Muscle layer of colon (tissue), 2 donors: ENCODE results near the gene UNC119.
"Not testable (repeated sequence)": the region's sequence is repeated elsewhere in the genome, so short reads cannot be mapped to it uniquely, and the experiment has no call there.

Source experiments
- H3K27ac ChIP-seq: one replicate; pipeline ENCODE4 v1.7.0; 2013; ENCODE audit warnings: low read depth, mild to moderate bottlenecking, low read length, moderate library complexity
- H3K27me3 ChIP-seq, 2 donors: one replicate each; pipeline ENCODE4 v1.7.0; 2013; ENCODE audit warnings: low read length in 2 of 2, mild to moderate bottlenecking in 2 of 2; ENCODE audit not compliant: insufficient read depth in 2 of 2, control insufficient read depth in 1 of 2
- H3K36me3 ChIP-seq: one replicate; pipeline ENCODE4 v1.7.0; 2013; ENCODE audit warnings: mild to moderate bottlenecking, low read length; ENCODE audit not compliant: insufficient read depth
- H3K4me1 ChIP-seq: one replicate; pipeline ENCODE4 v1.7.0; 2013; ENCODE audit warnings: mild to moderate bottlenecking, low read length; ENCODE audit not compliant: insufficient read depth
- H3K4me3 ChIP-seq, 2 donors: one replicate each; pipeline ENCODE4 v1.7.0; 2013; ENCODE audit warnings: low read length in 2 of 2, low read depth in 1 of 2, mild to moderate bottlenecking in 1 of 2, moderate library complexity in 1 of 2
- H3K9ac ChIP-seq: one replicate; pipeline ENCODE4 v1.7.0; 2013; ENCODE audit warnings: low read length
- H3K9me3 ChIP-seq: one replicate; pipeline ENCODE4 v1.7.0; 2013; ENCODE audit warnings: mild to moderate bottlenecking, low read length
- donor health status: abdominal sarcoma.
- donor health status: Adenocarcinoma of cecum.

UNC119 gene

GRCh38 chr17:28578246-28579195 lies 26.1 kb upstream of the UNC119 start:
- no peak overlapping the region for H3K4me3 ChIP-seq
- H3K4me1 ChIP-seq: peaks cover 6% of the 10 kb centered on the region
- H3K9me3 ChIP-seq: no peaks in the 10 kb centered on the region
- H3K27ac ChIP-seq: no peak overlapping the region
- H3K9ac ChIP-seq: no peak overlapping the region
- no peaks in the 10 kb centered on the region for H3K36me3 ChIP-seq
- H3K27me3 ChIP-seq: no peaks in the 10 kb centered on the region

GRCh38 chr17:28577466-28577824 lies 25.0 kb upstream of the UNC119 start:
- Histone ChIP-seq H3K36me3 (no peaks in the 10 kb centered on the region), H3K9me3 (no peaks in the 10 kb centered on the region), H3K27ac (no peak overlapping the region), H3K4me3 (no peak overlapping the region), H3K27me3 (no peaks in the 10 kb centered on the region), H3K9ac (no peak overlapping the region), H3K4me1 (peaks cover 6% of the 10 kb centered on the region)

- peaks cover 11% of the 10 kb centered on the region for H3K4me1 ChIP-seq
- H3K27me3 ChIP-seq: no peaks in the 10 kb centered on the region
- no peaks in the 10 kb centered on the region for H3K36me3 ChIP-seq
- H3K27ac ChIP-seq: no peak within 1 kb of the TSS
- no peak within 1 kb of the TSS for H3K9ac ChIP-seq
- H3K9me3 ChIP-seq: no peaks in the 10 kb centered on the region
- peak within 1 kb of the TSS in 1 of 2 donors; percentile 42 for H3K4me3 ChIP-seq
Observed at GRCh38 chr17:28576758-28577465, 24.5 kb upstream of the UNC119 start, which contains the start of gene ALDOC. TSS of gene ALDOC (minus strand) at chr17:28576895. CDS start at chr17:28575532, 1,363 bp downstream.

- peaks cover 13% of the 10 kb centered on the region for H3K4me1 ChIP-seq
- H3K4me3 ChIP-seq, H3K27ac ChIP-seq, H3K9ac ChIP-seq, H3K9me3 ChIP-seq, H3K27me3 ChIP-seq, H3K36me3 ChIP-seq: not testable (repeated sequence)
Observed at GRCh38 chr17:28576016-28576415, 23.6 kb upstream of the UNC119 start.

- Histone ChIP-seq H3K9ac (no peak overlapping the region), H3K36me3 (no peaks in the 10 kb centered on the region), H3K9me3 (no peaks in the 10 kb centered on the region), H3K4me1 (peaks cover 13% of the 10 kb centered on the region), H3K27me3 (no peaks in the 10 kb centered on the region), H3K27ac (no peak overlapping the region), H3K4me3 (no peak overlapping the region)
Observed at GRCh38 chr17:28575126-28575795, 22.8 kb upstream of the UNC119 start.

- no peaks in the 10 kb centered on the region for H3K36me3 ChIP-seq
- no peak overlapping the region for H3K4me3 ChIP-seq
- H3K4me1 ChIP-seq: peaks cover 13% of the 10 kb centered on the region
- no peaks in the 10 kb centered on the region for H3K9me3 ChIP-seq
- no peak overlapping the region for H3K27ac ChIP-seq
- no peak overlapping the region for H3K9ac ChIP-seq
- H3K27me3 ChIP-seq: no peaks in the 10 kb centered on the region
Observed at GRCh38 chr17:28574526-28574925, 22.1 kb upstream of the UNC119 start.

- Histone ChIP-seq H3K4me1 (peaks cover 13% of the 10 kb centered on the region), H3K4me3 (no peak overlapping the region), H3K27me3 (no peaks in the 10 kb centered on the region), H3K27ac (no peak overlapping the region), H3K36me3 (no peaks in the 10 kb centered on the region), H3K9me3 (no peaks in the 10 kb centered on the region), H3K9ac (no peak overlapping the region)
Observed at GRCh38 chr17:28573966-28574480, 21.6 kb upstream of the UNC119 start.

GRCh38 chr17:28573521-28573920 lies 21.1 kb upstream of the UNC119 start:
- Histone ChIP-seq H3K27ac (no peak overlapping the region), H3K36me3 (no peaks in the 10 kb centered on the region), H3K4me1 (peaks cover 13% of the 10 kb centered on the region), H3K9ac (no peak overlapping the region), H3K27me3 (no peaks in the 10 kb centered on the region), H3K4me3 (no peak overlapping the region), H3K9me3 (no peaks in the 10 kb centered on the region)

GRCh38 chr17:28573040-28573380 lies 20.6 kb upstream of the UNC119 start:
- H3K36me3 ChIP-seq: no peaks in the 10 kb centered on the region
- H3K4me3 ChIP-seq: no peak overlapping the region
- no peaks in the 10 kb centered on the region for H3K9me3 ChIP-seq
- no peak overlapping the region for H3K27ac ChIP-seq
- peaks cover 13% of the 10 kb centered on the region for H3K4me1 ChIP-seq
- no peaks in the 10 kb centered on the region for H3K27me3 ChIP-seq
- no peak overlapping the region for H3K9ac ChIP-seq

GRCh38 chr17:28572259-28573039 lies 20.0 kb upstream of the UNC119 start:
- Histone ChIP-seq H3K4me3 (peak overlapping the region; percentile 66 to 88), H3K9me3 (no peaks in the 10 kb centered on the region), H3K4me1 (peaks cover 13% of the 10 kb centered on the region)

More at GRCh38 chr17:28572259-28573039, 20.0 kb upstream of the UNC119 start:
- no peaks in the 10 kb centered on the region for H3K27me3 ChIP-seq
- peaks cover under 1% of the 10 kb centered on the region for H3K36me3 ChIP-seq
- peak overlapping the region; percentile 79 for H3K27ac ChIP-seq
- peak overlapping the region; percentile 56 for H3K9ac ChIP-seq
